HG02884 (cell line): Measurements from ENCODE around the gene LEKR1.

Source experiments
- ATAC-seq: cut with Tn5 transposase; IDR thresholded peaks from one replicate; pipeline ENCODE4 v1.9.1; 2021; ENCODE audit warnings: mild to moderate bottlenecking, moderate library complexity; ENCODE audit not compliant: unreplicated experiment

LEKR1 gene

DNA sequence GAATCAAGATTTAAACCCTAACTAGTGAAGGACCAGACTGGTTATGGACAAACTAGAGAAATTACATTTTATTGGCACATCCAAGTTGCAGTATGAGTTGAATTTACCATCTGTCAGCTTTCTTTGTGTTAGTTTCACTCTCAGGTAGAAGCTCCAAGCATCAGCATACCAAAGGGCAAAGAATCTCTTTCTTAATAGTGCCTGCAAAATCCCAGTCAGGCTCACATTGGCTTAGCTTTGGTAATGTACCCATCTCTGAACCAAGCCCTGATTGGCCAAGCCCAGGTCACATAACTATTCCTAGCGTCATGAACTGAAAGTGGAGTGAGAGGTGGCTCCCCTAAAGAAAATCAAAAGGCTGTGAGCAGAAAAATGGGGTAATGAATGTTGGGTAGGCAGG is 266.9 kb downstream of the LEKR1 start:
- ATAC-seq: no peak

DNA sequence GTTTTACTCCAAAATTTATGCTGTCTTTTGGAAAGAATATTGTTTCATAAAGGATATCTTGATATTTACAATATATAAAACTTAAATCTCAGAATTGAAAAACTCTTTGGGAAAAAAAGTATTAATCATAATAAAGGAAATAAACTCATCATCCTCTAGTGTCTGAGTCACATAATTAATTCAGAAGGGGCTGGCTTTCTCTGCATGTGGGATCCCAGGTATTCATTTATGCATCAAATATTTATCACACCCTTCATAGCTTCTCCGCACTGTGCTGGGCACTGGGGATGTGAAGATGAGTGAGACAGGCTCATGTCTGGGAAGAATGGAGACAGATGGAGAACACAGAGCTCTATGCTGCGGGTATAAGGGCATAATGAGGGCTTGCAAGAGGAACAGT is 268.1 kb downstream of the LEKR1 start:
- no peak for ATAC-seq

DNA sequence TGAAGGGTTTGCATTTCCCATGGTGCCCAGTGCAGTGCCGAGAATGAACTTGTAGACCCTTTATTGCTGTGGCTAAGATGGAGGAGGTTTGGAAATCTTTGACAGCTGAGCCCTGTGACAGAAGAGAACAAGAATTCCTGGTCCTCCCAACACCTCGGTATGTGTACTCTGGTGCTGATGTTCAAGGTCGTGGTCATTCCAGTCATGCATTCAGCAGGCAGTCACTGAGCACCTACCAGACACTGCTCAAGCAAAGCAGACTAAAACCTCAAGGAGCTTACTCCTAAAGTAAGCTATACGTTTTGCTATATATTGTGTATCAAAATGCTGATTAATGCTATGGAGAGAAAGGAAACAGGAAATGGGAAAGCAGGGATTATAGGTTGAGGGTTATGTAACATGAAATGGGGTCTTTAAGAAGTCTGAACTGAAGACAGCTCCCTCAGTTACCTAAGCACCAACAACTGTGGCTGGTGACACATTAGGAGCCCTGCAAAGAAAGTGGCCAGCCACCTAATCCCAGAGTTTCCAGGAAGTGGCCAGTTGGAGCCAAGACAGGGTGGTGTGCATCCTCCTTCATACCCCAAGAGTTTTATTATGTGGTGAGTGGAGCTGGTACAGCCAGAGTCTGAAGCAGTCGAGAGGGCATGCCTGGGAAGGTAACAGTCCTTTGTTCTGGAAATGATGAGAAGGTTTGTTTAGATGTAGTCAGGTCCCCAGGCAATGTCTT is 268.8 kb downstream of the LEKR1 start:
- no peak for ATAC-seq
